ENCODE data around the gene CAMKMT.
"Not testable (repeated sequence)": the region's sequence is repeated elsewhere in the genome, so short reads cannot be mapped to it uniquely, and the experiment has no call there.

The CAMKMT gene

DNA sequence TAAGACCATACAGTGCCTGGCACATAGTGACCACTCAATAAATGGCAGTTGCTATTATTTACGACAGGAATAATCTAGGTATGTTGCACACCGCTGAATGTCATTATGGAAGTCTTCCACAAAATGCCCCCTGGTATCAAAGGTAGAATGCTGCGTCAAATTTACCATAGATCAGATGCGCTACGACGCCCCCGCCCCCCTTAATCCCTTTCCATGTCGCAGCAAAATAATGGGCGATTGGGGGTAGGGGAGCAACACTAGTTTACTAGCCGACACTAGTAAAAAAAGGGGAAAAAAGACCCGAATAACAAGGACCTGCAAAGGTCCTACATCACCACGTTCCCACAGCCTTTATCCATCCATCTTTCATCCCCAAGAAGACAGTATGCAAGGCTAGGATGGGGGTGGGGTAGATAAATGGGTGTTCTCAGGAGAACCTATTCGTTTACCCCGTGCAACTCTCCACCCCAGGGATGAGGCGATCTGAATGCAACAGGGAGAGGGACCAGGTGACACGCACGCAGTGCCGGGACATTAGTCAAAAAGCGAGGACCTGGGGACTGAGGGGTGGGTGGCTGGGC, 908 bp upstream of the CAMKMT start:
- peak; percentile 36 for DNase-seq (ENCODE audit: low read depth)

DNA sequence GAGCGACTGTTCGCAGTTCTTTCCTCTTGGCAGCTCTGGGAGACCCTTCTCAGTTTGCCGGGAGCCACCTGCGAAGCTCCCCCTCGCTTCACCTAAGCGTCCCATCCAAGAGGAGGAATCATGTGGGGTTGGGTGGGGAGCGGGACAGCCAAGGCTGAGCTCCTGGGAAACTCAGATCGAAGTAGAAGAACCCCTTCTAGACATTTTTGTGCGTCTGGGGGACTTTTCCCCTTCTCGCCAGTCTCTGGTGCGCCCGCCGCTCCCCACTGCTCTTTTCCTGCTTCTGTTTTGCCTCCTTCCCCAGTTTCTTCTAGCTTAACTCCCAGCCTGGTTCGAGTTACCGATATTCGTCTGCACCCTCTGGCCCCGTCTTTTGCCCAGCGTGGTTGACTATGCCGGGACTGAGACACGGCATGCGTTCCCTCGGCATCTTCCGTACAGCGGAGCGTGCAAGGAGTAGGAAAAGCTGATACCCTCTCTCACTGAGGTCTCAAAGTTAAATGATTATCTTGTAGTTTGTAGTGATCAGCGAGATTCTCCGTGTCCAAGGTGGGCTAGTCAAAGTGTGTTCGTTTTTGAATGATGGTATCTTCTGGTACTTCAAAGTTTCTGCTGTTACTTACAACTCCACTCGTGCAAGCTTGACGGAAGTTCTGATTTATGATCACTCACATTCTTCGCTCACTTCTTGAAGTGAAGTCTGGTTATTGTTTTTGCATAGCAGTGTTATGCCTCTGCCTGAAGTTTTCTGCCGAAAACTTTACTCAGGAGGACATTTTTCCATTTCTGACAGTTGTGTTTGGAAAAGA, 664 bp downstream of the CAMKMT start:
- peak; percentile 67 for DNase-seq (ENCODE audit: low read depth)

DNA sequence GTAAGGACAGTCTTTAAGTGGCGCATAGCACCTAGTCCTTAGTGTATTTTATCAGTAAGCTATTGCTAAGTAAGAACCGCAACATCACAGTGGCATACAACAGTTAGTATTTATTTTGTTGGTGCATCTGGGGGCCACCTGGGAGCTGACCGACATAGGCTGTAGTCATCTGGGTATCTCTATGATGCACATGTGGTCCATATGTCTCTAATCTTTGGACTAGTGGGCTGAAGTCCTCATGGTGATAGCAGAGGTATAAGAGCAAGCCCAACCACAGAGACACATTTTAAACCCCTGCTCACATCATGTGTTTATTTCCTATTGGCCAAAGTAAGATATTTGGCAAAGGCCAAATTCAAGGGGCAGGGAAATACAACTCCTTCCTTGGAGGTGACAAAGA, 2.9 kb downstream of the CAMKMT start:
- no peak for DNase-seq (ENCODE audit: low read depth)

DNA sequence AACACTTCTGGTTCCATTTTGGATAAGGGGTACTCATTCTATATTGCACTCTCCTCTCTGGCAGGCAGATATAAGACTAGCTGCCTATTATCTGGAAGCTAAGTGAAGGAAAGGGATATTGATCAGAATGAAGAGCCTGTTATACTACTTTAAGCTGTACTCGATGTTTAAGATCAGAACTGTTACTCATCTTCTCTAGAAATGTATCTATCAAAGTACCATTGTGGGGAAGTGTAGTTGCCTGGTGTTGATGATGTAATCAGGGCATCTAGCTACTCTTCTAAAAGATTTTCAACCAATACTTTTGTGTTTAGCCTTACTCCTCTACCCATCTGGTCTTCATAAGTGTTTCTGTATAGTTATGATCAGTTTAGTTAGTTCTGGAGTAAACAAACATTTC, 5.8 kb downstream of the CAMKMT start:
- DNase-seq (ENCODE audit: low read depth) = no peak

DNA sequence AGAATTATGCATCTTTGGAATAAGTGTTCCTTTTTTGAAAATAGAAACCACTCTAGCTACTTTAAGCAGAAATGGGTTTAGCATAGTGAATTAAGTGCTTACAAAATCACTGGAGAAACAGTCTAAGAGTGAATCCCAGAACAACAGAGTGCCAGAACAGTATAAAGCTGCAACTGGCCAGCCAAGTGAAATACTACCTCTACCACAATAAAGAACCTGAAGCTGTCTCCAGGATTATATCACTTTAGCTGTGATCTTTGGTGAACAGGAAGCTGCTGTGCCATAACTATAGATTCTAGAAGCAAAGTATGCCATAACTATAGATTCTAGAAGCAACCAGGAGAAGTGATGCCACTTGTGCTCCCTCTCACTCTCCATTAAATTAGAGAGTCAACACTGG, 7.6 kb downstream of the CAMKMT start:
- DNase-seq (ENCODE audit: low read depth) = no peak

DNA sequence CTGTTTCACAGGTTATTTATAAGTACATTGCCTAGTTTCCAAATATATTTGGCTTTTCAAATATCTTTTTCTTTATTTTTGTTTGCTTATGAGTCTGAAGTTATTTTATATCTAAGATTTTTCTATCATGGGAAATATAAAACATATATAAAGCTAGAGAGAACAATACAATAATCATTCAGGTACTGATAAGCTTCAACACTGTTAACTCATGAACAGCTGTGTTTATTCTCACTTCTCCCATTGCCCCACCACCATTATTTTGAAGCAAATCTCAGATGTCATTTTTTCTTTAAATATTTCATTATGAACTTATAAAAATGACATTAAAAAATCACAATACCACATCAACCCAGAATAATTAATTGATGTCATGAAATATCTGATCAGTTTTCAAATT, 9.7 kb downstream of the CAMKMT start:
- DNase-seq (ENCODE audit: low read depth) = no peak

DNA sequence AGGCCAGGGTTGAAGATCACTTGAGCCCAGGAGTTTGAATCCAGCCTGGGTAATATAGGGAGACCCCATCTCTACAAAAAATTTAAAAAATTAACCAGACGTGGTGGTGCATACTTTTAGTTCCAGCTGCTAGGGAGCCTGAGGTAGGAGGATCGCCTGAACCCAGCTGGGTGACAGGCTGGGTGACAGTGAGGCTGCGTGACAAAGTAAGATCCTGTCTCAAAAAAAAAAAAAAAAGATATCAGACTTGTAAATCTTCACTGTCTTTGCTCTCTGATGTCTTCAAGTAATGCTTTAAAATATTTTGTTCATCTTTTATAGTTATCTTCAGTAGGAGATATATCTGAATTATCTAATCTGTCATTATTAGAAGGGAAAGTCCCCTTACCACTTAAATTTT, 10.5 kb downstream of the CAMKMT start:
- no peak for DNase-seq (ENCODE audit: low read depth)

DNA sequence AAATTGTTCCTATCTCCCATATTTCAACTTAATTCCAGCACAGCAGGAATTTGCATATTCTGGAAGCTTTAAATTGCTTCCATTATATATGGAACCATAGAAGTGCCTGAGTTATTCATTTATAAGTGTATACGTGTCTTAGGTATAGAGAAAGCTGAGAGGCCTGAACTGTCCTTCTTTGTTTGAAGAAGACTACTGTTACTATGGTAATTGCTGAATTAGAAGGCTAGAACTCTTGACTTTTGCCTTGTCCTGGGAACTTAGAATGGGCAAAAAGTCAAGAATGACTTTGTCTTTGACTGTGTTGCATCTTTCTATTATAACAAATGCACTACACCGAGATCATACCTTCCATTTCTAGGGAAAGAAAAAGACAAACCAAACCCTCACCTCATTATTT, 15.7 kb downstream of the CAMKMT start:
- DNase-seq (ENCODE audit: low read depth) = no peak

DNA sequence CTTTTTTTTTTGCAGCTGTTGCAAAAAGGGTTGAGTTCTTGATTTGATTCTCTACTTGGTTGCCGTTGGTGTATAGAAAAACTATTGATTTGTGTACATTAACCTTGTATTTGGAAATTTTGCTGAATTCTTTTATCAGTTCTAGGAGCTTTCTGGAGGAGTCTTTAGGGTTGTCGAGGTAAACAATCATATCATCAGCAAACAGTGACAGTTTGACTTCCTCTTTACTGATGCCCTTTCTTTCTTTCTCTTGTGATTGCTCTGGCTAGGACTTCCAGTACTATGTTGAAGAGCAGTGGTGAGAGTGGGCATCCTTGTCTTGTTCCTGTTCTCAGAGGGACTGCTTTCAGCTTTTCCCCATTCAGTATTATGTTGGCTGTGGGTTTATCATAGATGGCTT, 23.5 kb downstream of the CAMKMT start:
- not testable (repeated sequence) for DNase-seq (ENCODE audit: low read depth)

DNA sequence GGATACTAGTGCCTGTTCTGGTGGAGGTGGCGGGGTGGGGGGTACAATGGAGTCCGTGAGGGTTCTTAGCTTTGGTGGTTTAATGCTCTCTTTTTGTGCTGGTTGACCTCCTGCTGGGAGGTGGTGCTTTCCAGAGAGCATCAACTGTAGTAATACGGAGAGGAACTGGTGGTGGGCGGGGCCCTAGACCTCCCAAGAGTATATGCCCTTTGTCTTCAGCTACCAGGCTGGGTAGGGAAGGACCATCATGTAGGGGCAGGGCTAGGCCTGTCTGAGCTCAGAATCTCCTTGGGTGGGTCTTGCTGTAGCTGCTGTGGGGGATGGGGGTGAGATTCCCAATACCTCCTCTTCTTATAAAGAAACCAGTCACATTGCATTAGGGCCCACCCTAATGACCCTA, 27.1 kb downstream of the CAMKMT start:
- DNase-seq (ENCODE audit: low read depth) = no peak

DNA sequence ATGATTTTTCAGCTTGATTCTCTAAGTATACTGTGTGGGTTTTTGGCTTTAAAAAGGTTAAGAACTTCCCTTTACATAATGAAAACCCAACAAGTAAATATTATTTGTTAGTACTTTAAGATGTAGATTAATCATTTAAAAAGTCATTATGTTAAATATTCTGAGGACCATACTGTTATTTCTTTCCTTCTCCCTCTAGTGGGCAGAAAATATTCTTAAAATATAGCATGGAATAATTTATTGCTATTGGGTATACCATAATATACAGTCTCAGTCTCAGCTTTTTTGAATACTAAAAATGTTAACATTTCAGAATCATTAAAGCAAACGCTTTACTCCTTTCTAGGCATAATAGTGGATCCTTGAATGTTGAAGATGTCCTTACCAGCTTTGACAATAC, 28.1 kb downstream of the CAMKMT start:
- peak; percentile 30 for DNase-seq (ENCODE audit: low read depth)

DNA sequence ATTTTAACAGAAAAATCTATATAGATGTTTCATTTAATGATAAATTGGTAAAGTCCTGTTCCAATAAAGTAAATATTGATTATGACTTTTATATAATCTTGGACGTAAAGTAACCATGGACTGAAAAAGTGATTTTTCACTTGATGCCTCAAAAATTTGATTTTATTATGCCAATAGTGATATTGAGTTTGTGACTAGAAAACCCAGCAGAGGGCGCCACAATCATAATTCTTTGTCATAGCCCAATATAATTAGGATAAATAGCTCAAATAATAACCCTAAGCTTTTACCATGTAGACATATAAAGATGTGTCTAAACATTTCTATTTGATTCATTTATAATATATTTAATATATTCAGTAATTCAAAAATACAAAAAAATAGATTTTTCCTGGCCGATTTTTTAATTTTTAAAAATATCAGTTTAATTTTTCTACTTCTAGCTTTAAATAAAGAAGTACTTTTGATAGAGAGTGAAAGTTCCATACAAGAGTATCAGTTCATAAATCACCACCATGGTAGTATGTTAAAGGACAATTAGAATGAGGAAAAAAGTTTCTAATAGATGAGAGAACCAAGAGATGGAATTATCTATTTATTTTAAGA, 30.7 kb downstream of the CAMKMT start:
- peak; percentile 67 for DNase-seq (ENCODE audit: low read depth)

DNA sequence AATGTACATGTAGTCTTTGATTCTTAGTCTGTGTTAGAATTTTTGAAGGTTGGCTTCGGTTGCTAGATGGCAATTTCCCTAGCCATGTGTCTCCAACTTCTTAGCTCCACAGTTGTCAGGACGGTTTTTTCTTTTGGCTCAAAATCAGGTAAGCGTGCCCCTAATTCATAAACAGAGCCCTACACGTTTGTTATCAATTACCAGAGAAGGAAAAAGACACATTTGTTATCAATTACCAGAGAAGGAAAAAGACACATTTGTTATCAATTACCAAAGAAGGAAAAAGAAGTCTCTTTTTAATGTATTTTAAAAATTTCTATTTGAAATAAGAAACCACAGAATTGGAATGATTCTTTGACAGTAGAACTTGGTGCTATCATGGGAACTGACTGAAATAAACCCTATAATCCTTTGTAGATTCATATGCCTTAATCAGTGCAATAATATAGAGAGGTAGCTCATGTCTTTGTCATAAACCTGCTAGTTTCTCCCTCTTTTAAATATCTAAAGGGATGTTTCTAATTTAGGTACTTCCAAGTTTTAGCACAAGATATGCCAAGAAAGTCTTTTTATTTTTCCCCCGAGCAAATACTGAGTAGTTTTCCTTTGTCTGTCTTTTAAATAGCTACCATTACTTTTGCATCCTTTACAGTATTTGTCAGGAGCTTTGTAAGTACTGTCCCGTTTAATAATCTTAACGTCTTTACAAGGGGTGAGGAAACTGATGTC, 35.9 kb downstream of the CAMKMT start:
- no peak for DNase-seq (ENCODE audit: low read depth)

DNA sequence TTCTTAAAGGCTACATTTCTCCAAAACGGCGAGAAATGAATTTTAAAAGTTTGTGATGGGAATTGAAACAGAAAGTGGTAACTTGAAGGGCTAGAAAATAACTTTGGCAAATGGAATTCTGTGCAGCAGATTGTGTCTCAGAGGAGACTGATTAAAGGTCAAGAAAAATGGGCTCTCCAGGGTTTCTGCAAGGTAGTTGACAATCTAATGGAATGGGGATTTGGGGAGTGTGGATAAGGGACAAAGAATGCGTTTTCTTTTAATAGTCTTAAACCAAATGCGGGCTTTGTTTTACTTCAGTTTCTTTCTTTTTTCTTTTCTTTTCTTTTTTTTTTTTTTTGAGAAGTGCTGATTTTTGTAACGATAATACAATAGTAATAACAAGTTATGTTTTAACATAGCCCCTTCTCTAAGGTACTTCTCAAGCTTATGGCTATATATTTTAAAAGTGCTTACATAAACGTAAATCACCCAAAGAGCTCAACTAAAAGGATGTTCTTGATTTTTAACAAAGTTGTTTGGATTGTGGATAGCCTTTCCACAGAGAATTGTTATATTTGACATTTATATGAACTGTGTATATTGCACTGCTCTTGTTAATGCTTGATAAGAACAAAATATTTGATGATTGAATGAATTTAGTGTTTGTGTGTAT, 36.6 kb downstream of the CAMKMT start:
- DNase-seq (ENCODE audit: low read depth) = no peak

DNA sequence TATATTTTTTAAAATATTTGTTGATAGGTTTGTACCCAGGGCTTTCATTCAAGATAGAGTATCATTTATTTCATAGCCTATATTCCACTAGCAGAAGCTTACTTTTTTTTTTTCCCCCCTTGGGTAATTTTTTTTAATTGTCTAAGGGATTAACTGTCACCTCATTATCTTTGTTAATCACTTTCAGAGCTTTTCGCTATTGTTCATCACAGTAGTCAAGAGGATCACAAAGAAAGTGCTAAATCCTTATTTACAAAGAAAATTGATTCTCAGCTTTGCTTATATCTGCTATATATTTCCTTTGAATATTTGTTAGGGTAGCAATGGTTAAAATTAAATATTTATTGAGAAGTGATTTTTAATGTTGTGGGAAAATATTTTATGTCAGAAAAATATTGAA, 59.0 kb downstream of the CAMKMT start:
- no peak for DNase-seq (ENCODE audit: low read depth)

DNA sequence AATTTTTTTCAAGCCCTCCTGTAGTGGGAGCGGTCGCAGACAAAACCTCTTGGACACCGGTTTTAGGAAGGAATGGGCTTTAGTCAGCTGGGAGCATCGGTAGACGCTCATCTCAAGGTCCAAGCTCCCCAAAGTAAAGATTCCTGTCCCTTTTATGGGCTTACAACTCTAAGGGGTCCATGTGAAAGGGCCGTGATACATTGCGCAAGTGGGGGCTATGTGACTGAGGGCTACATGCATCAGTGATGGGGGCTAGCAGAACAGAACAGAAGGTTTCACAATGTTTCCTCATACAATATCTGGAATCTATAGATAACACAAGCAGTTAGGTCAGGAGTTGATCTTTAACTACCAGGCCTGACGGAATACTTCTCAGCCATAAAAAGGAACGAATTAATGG, 62.5 kb downstream of the CAMKMT start:
- no peak for DNase-seq (ENCODE audit: low read depth)

DNA sequence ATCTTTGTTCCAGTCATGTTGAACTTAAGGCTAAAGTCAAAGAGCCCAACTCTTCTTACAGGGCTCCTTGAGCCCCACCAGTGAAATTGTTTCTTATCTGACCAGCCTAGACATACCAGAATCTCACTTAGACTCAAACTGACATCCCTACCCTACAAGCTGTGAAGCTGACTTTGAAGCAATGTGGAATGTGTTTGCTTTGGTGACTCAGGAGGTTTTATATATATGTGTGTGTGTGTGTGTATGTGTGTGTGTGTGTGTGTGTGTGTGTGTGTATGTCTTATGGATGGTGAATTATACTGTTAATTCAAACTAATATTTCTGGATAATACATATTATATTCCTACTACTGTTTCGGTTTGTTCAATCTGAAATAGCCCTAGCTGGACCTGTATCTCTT, 67.3 kb downstream of the CAMKMT start:
- peak; percentile 23 for DNase-seq (ENCODE audit: low read depth)

DNA sequence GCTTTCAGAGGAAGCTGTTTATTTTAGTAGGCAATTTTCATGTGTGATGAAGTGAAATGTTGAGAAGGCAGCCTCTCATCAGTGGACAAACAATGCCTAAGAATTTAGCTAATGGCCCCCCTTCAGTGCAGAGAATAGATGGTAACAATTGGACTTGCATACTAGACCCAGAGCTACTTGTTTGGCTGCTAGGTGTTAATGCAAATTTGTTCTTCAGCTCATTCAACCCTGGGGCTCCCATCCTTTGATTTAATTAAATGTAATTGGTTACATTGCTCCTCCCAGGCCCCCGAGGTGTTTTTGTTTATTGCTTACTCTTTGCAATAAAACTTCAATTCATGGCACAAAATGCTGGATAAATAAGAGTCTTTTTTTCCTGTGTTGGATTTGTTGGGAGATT, 68.6 kb downstream of the CAMKMT start:
- no peak for DNase-seq (ENCODE audit: low read depth)

DNA sequence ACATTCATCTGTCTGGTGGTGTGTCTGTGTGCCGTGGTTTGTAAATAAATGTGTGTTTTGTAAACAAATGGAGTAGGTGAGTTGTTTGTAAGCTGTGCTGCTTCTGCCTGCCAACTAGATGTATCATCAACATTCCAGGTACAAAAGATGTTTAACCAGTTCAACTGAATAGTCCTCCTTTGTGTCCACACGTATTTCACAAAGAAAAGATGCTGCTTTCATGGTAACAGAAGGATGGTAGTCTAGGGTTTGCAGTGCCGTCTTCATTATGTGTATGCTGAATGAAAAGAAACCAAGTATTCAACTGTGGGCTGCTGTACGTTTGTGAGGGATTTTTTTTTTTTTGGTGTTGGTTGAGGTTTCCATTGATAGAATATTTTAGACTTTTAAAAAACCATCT, 72.1 kb downstream of the CAMKMT start:
- no peak for DNase-seq (ENCODE audit: low read depth)

DNA sequence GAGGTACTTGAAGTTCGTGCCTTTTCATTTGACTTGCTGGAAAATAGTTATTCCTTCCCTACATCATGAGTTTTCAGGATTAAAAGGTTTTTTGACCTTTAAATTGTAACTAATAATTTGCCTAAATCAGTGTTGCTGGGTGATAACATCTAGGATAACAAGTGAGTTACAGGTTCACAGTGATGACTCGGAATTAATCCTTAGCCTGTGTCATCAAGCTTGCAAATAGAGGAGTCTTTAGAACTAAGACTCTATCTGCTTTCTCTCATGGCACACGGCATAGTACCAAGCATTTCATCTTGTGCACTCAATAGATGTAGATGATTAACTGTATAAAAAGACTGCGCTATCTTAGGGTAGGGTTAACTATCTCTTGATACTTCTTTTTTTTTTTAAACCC, 79.5 kb downstream of the CAMKMT start:
- DNase-seq (ENCODE audit: low read depth) = peak; percentile 41

DNA sequence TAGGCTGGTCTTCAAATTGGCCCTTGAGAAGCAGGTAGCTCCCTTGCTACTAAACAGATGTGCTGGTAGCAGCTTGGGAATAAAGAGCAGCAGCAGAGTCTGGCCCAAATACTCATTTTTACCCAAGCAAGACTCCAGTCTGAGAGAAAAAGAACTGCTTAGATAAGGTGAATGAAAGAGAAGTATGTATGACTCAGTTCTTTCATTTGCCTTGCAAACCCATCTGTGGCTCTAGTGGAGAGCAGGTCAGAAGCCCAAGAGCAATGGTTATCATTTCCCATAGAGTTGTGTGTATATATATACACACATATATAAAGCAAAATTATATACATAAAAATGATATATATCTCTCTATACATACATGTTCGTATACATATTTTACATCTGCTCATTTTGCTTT, 80.3 kb downstream of the CAMKMT start:
- DNase-seq (ENCODE audit: low read depth) = no peak

DNA sequence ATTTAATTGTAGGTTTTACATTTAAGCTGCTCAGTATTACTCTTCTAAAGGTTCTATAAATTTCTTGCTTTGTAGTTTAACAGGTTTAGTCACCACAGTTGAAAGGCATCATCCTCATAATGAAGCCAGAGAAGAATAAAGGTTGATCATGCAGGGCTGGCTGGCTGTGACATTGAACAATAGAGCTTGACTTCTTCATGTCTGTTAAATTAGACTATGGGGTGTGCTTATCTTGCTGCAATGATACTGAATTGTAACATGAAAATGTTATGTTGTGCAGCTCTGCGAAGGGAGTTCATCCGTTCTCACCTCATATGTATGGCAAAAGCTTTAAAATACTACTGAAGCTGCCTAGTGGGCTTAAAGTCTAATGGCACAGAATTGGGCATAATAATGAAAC, 81.8 kb downstream of the CAMKMT start:
- DNase-seq (ENCODE audit: low read depth) = no peak

Data from ELR (cell line).